Measurements from ENCODE around the gene ZNF277.

The ZNF277 gene, protein sequence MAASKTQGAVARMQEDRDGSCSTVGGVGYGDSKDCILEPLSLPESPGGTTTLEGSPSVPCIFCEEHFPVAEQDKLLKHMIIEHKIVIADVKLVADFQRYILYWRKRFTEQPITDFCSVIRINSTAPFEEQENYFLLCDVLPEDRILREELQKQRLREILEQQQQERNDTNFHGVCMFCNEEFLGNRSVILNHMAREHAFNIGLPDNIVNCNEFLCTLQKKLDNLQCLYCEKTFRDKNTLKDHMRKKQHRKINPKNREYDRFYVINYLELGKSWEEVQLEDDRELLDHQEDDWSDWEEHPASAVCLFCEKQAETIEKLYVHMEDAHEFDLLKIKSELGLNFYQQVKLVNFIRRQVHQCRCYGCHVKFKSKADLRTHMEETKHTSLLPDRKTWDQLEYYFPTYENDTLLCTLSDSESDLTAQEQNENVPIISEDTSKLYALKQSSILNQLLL

DNA sequence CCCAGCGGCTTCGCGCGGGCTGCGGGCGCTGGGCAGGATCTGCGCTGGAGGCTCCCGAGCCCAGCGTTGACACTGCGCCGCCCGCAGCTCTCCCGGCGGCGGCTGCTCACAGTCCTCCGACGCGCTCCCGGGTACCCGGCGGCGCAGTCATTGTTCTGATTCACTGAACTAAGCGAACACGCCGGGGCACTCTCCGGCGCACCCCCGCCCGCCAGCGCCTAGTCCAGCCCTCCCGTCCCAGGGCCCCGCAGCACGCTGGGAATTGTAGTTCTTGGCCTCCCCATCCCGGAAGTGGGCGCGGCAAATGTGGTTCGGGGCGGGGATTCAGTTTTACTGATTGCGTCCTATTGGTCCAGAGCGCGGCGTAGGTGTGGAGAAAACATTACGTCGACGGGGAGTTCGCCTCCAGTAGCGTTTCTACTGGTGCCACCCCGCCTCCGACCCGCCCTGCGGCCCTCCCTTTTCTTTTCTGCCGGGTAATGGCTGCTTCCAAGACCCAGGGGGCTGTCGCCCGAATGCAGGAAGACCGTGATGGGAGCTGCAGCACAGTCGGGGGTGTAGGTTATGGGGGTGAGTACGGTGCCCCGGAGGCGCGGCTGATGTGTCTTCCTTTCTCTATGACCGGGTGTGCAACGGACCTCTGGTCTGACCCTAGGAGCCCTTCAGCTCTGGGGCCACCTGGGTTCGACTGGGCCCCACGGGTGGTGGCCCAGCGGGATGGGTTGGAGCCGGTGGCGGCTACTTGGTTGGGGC, at the start of gene ZNF277, which contains the start of gene DOCK4:
TSS of gene ZNF277 (plus strand) at position 458 of the 753 bp plus-strand sequence. CDS start at position 480, 22 bp downstream.
TSS of gene DOCK4 (minus strand) at position 162 of the 753 bp plus-strand sequence. CDS start 261 bp downstream, outside the sequence.
- DNase-seq (ENCODE audit: low read depth) = peak; percentile 100
- TF ChIP-seq, protein P1, sequence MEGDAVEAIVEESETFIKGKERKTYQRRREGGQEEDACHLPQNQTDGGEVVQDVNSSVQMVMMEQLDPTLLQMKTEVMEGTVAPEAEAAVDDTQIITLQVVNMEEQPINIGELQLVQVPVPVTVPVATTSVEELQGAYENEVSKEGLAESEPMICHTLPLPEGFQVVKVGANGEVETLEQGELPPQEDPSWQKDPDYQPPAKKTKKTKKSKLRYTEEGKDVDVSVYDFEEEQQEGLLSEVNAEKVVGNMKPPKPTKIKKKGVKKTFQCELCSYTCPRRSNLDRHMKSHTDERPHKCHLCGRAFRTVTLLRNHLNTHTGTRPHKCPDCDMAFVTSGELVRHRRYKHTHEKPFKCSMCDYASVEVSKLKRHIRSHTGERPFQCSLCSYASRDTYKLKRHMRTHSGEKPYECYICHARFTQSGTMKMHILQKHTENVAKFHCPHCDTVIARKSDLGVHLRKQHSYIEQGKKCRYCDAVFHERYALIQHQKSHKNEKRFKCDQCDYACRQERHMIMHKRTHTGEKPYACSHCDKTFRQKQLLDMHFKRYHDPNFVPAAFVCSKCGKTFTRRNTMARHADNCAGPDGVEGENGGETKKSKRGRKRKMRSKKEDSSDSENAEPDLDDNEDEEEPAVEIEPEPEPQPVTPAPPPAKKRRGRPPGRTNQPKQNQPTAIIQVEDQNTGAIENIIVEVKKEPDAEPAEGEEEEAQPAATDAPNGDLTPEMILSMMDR (IDR thresholded peaks at IDR 0.05; ENCODE audit: low read depth, low read length) = no peak
- TF ChIP-seq, protein P2, sequence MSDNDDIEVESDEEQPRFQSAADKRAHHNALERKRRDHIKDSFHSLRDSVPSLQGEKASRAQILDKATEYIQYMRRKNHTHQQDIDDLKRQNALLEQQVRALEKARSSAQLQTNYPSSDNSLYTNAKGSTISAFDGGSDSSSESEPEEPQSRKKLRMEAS (IDR thresholded peaks at IDR 0.05; ENCODE audit: low read depth, low read length) = peak; percentile 27; the same call in 1 of the 2 replicates
- peak within 1 kb of the TSS; percentile 93 for H3K4me3 ChIP-seq (ENCODE audit: low read depth, low read length)

DNA sequence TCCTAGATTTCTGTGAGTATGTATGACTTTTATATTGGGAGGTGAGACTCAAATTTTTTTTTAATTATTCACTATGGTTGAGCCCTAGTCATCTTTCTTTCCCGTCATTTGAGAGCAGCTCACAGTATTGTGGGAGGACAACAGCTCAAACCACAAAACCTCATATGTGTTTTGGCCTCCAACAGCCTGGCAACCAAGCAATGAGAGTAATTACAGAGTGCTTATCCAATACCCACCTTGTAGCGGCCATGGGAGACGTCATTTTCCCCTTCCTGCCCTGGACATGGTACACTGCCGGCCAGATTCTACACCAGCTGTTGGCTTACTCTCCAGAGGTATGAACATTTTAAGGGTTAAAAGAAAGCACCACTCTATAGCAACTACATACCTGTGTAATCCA, 49.4 kb upstream of the ZNF277 start:
- TF ChIP-seq, protein P2 (IDR thresholded peaks at IDR 0.05; ENCODE audit: low read depth, low read length) = no peak
- TF ChIP-seq POLR2A (IDR thresholded peaks at IDR 0.05; ENCODE audit: extremely low read depth, insufficient read length) (no peak), MYC (IDR thresholded peaks at IDR 0.05; ENCODE audit: low read depth, low read length) (no peak)
- TF ChIP-seq, protein P1 (IDR thresholded peaks at IDR 0.05; ENCODE audit: low read depth, low read length) = no peak
- no peak overlapping the region for H3K4me3 ChIP-seq (ENCODE audit: low read depth, low read length)
- peak; percentile 83 for DNase-seq (ENCODE audit: low read depth)

DNA sequence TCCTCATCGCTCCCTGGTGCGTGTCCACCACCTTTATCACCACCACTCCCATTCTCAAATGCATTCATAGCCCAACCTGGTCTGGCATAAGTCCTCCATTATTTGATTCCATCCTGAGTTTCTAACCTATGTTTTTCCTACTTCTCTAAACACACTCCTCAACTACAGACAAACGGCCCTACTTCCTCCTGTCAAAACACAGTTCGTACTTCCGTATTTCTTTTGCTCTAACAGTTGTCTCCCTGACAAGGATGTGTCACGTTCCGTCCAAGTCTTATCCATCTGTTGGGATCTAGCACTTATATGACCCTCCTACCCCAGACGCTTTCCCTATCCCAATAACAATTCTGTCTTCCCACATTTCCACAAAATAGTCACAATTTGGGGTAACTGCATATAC, 47.1 kb upstream of the ZNF277 start:
- TF ChIP-seq POLR2A (IDR thresholded peaks at IDR 0.05; ENCODE audit: extremely low read depth, insufficient read length) = no peak
- TF ChIP-seq MYC (IDR thresholded peaks at IDR 0.05; ENCODE audit: low read depth, low read length) = no peak
- TF ChIP-seq, protein P1 (IDR thresholded peaks at IDR 0.05; ENCODE audit: low read depth, low read length) = no peak
- TF ChIP-seq, protein P2 (IDR thresholded peaks at IDR 0.05; ENCODE audit: low read depth, low read length) = no peak
- H3K4me3 ChIP-seq (ENCODE audit: low read depth, low read length) = no peak overlapping the region
- DNase-seq (ENCODE audit: low read depth) = peak; percentile 62

DNA sequence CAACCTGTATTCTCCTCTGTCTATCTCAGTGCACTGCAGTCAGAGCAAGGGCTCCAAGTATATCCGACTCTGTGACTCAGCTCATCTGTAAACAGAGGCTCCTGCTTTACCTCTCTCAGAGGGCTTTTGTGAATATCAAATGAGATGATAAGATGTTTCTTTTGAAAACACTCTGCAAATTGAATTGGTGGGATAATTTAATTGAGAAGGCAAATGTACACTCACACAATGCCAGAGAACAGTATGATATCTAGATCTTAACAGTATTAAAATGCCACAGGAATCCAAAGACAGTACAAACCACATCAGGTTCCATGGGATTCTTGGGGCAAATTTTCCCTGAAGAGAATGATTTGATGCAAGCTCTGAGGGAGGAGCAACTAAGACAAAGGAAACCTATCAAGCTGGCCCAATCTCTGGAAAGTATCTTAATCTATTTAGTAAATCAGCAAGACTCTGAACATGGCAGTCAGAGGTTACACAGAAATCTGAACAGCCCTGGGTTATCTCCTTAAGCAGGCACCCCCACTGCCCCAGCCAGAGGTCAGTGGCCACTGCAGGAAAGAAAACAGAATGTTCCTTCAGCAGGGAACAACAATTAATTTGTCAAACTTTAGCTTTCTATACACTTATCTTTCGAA, 46.2 kb upstream of the ZNF277 start:
- no peak overlapping the region for H3K4me3 ChIP-seq (ENCODE audit: low read depth, low read length)
- TF ChIP-seq, protein P2 (IDR thresholded peaks at IDR 0.05; ENCODE audit: low read depth, low read length) = no peak
- TF ChIP-seq MYC (IDR thresholded peaks at IDR 0.05; ENCODE audit: low read depth, low read length) (no peak), POLR2A (IDR thresholded peaks at IDR 0.05; ENCODE audit: extremely low read depth, insufficient read length) (no peak)
- TF ChIP-seq, protein P1 (IDR thresholded peaks at IDR 0.05; ENCODE audit: low read depth, low read length) = no peak
- DNase-seq (ENCODE audit: low read depth) = no peak

DNA sequence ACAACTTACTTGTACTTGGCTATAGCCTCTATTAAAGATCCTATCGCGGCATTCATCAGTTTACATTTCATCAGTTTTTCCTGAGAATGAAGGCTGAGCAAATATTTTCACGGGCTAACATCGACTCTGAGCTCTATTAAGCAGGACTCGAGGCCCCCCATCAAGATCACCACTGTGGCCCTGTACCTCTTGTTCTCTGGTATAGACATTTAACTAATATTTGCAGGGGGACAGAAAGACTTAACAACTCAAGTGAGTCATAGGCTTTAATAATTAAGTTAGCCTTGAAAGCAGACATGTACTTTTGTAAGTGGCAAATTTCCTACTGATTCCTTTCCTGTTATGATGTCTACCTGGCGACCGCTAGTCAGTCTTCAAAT, 45.7 kb upstream of the ZNF277 start:
- TF ChIP-seq, protein P1 (IDR thresholded peaks at IDR 0.05; ENCODE audit: low read depth, low read length) = no peak
- DNase-seq (ENCODE audit: low read depth) = no peak
- no peak overlapping the region for H3K4me3 ChIP-seq (ENCODE audit: low read depth, low read length)
